Nephron progenitor cell (in vitro differentiated cells): Measurements from ENCODE around the gene CYTIP.

ENCODE experiments used
- DNase-seq: peaks from one replicate; pipeline ENCODE4 v3.0.0; 2021
- H3K27ac Mint-ChIP-seq: 2 replicates; pipeline ENCODE4 v1.8.0; 2021; ENCODE audit warnings: mild to moderate bottlenecking, moderate library complexity, mixed read lengths
- H3K27me3 Mint-ChIP-seq: 2 replicates; pipeline ENCODE4 v1.8.0; 2021; ENCODE audit warnings: mild to moderate bottlenecking, low read depth, mixed read lengths; ENCODE audit not compliant: poor library complexity
- H3K36me3 Mint-ChIP-seq: 2 replicates; pipeline ENCODE4 v1.8.0; 2021; ENCODE audit warnings: low read depth, mixed read lengths
- H3K4me1 Mint-ChIP-seq: 2 replicates; pipeline ENCODE4 v1.8.0; 2021; ENCODE audit warnings: mixed read lengths
- H3K4me3 Mint-ChIP-seq: 2 replicates; pipeline ENCODE4 v1.8.0; 2021; ENCODE audit warnings: mild to moderate bottlenecking, moderate library complexity, mixed read lengths
- H3K9me3 Mint-ChIP-seq: 2 replicates; pipeline ENCODE4 v1.8.0; 2021; ENCODE audit warnings: mild to moderate bottlenecking, moderate library complexity, mixed read lengths
- TF ChIP-seq, protein P1 (sequence below): fragments of 200-600 bp; sonication (generic); IDR thresholded peaks from 2 replicates; pipeline ENCODE4 v1.5.0; 2021; ENCODE audit warnings: antibody characterized with exemption

CYTIP gene

DNA sequence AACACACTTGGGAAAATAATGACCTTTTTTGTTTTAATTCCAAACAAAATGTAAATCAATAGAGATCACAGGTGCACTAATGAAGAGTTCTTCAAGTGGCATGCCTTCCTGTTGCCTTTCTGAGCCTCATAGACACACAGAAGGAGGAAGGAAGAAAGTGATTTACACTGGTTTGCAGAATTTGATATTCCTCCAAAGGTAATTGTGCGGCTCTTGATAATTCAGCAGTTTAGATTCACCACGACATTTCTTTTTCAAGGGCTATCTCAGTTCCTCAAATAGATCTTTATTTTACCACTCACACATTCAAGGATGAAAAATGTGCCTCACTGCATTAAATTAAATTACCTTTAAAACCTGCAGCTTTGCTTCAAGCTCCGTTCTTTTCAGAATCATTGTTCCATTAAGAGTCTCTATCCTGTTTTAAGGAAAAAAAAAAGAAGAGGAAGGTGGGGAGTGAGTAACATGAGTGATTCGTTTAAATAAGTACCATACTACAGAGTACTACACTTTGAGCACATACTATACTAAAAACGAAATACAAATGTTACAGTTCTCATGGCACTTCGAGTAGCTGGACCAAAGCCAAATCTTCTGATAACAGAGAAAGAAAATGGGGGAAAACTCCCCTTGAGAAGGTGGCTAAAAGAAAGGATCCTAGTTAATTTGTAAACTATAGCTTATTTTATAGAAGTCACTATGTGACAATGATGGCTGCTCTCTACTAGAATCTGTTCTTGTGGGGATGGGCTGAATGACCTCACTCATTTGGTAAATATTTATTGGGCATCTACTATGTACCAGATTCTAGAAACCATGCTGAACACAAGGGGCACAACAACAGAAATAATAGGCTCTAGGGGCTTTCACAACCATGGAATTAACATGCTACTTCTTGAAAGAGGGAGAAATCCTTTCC, 16.6 kb downstream of the CYTIP start:
- TF ChIP-seq, protein P1, sequence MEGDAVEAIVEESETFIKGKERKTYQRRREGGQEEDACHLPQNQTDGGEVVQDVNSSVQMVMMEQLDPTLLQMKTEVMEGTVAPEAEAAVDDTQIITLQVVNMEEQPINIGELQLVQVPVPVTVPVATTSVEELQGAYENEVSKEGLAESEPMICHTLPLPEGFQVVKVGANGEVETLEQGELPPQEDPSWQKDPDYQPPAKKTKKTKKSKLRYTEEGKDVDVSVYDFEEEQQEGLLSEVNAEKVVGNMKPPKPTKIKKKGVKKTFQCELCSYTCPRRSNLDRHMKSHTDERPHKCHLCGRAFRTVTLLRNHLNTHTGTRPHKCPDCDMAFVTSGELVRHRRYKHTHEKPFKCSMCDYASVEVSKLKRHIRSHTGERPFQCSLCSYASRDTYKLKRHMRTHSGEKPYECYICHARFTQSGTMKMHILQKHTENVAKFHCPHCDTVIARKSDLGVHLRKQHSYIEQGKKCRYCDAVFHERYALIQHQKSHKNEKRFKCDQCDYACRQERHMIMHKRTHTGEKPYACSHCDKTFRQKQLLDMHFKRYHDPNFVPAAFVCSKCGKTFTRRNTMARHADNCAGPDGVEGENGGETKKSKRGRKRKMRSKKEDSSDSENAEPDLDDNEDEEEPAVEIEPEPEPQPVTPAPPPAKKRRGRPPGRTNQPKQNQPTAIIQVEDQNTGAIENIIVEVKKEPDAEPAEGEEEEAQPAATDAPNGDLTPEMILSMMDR: no peak
- Mint-ChIP-seq H3K4me1 (no peaks in the 10 kb centered on the region), H3K36me3 (no peaks in the 10 kb centered on the region), H3K27me3 (no peaks in the 10 kb centered on the region), H3K9me3 (peaks cover 19% of the 10 kb centered on the region), H3K4me3 (no peak overlapping the region), H3K27ac (no peak overlapping the region)
- no peak for DNase-seq

DNA sequence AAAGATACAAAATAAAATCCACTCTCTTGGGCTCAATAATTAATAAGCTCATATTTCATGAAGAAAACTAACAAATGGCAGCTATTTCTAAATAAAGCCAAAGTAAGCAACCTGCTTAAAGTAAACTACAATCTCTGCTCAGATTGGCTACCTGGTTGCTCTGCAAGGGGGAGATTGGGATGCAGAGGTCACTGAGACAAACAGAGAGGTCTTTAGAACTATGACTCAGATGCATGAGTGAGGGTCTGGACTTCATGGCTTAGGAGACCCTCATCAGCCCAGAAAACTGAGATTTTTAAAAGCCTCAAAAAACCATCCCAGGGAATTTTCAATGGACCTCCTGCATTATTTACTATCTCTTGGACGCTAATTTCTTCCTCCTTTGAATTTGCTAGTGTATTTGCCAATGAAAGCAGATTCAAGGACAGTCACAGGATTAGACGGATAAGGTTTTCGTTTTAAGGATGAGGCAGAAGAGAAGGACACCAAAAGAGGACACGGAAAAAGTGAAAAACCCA, 17.4 kb downstream of the CYTIP start:
- DNase-seq: no peak
- no peaks in the 10 kb centered on the region for H3K36me3 Mint-ChIP-seq
- H3K27ac Mint-ChIP-seq: no peak overlapping the region
- H3K27me3 Mint-ChIP-seq: no peaks in the 10 kb centered on the region
- TF ChIP-seq, protein P1: no peak
- H3K4me3 Mint-ChIP-seq: no peak overlapping the region
- H3K9me3 Mint-ChIP-seq: peaks cover 19% of the 10 kb centered on the region
- H3K4me1 Mint-ChIP-seq: no peaks in the 10 kb centered on the region

DNA sequence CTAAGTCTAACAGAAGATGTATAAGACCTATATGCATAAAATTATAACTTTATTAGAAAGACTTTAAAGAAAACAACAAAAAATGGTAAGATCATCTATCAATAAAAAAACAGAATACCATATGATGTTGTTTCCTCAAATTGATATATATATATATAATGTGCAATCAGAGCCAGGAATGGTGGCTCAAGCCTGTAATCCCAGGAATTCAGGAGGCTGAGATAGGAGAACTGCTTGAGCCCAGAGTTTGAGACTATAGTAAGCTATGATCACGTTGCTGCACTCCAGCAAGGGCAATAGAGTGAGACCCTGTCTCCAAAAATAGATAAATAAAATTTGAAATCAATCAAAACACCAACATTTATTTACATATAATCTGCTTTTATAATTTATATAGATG, 19.5 kb downstream of the CYTIP start:
- peaks cover 19% of the 10 kb centered on the region for H3K9me3 Mint-ChIP-seq
- no peaks in the 10 kb centered on the region for H3K36me3 Mint-ChIP-seq
- no peak overlapping the region for H3K4me3 Mint-ChIP-seq
- H3K27me3 Mint-ChIP-seq: peaks cover 5% of the 10 kb centered on the region
- no peak overlapping the region for H3K27ac Mint-ChIP-seq
- no peaks in the 10 kb centered on the region for H3K4me1 Mint-ChIP-seq
- no peak for DNase-seq
- TF ChIP-seq, protein P1: no peak

DNA sequence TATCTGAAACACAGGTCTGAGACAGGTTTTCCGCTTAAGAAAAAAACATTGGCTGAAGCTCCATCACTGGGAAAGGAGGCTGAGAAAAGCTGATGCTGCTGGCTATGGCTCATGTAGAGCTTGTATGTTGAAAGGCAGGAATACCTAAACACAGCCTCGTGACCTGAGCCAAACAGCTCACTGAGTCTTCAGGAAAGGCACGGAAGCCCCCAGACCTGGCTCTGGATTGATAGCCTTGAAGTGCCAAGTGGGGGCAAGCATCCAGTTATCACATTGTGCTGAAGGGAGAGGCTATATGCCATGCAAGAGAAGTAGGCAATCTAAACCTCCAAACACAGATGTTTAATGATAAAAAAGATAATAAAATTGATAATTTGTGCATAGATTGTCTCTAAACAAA, 21.9 kb downstream of the CYTIP start:
- H3K27me3 Mint-ChIP-seq: peaks cover 5% of the 10 kb centered on the region

DNA sequence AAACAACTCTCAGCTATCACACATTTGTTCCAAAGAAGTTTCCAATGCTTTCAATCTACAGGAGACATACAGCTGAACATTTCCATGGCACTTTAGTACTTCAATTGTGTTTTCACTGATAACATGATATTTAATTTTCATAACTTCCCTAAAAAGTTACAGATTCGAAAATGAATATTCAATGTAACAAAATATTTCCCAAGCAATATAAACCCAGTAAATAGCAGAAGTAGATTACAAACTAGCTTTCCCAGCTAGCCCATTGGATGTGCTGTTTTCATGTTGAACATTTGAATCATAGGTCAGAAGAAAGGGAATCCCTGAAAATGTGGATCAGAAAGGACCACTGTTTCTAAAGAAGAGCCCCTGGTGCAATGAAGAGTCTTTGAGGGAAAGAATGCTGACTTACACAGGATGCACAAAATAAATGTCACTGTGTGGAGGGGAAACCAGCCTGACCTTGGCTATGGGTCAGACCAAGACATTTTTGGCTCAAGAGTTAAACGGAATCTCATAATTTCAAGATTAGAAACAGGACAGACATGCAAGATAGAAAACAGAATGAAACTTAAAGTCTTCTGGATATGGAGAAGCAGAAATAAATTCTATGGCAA, 22.5 kb downstream of the CYTIP start:
- Mint-ChIP-seq H3K27ac (no peak overlapping the region), H3K4me3 (no peak overlapping the region), H3K36me3 (no peaks in the 10 kb centered on the region), H3K9me3 (peaks cover 12% of the 10 kb centered on the region), H3K27me3 (peaks cover 5% of the 10 kb centered on the region), H3K4me1 (no peaks in the 10 kb centered on the region)
- TF ChIP-seq, protein P1: no peak
- DNase-seq: no peak

More for the DNA sequence above, 21.9 kb downstream of the CYTIP start:
- no peak overlapping the region for H3K4me3 Mint-ChIP-seq
- DNase-seq: no peak
- peaks cover 17% of the 10 kb centered on the region for H3K9me3 Mint-ChIP-seq
- H3K27ac Mint-ChIP-seq: no peak overlapping the region
- no peaks in the 10 kb centered on the region for H3K36me3 Mint-ChIP-seq
- H3K4me1 Mint-ChIP-seq: no peaks in the 10 kb centered on the region
- TF ChIP-seq, protein P1: no peak
